Ramos (cell line): ENCODE measurements around the gene KCND3.

Source experiments
- in situ Hi-C: fragments of 300-500 bp; cut with MboI; formaldehyde crosslinking; loops from one replicate; pipeline ENCODE4 v1.14.3; 2022; ENCODE audit warnings: low sequenced_read_pairs; ENCODE audit not compliant: unreplicated experiment

KCND3 gene

DNA sequence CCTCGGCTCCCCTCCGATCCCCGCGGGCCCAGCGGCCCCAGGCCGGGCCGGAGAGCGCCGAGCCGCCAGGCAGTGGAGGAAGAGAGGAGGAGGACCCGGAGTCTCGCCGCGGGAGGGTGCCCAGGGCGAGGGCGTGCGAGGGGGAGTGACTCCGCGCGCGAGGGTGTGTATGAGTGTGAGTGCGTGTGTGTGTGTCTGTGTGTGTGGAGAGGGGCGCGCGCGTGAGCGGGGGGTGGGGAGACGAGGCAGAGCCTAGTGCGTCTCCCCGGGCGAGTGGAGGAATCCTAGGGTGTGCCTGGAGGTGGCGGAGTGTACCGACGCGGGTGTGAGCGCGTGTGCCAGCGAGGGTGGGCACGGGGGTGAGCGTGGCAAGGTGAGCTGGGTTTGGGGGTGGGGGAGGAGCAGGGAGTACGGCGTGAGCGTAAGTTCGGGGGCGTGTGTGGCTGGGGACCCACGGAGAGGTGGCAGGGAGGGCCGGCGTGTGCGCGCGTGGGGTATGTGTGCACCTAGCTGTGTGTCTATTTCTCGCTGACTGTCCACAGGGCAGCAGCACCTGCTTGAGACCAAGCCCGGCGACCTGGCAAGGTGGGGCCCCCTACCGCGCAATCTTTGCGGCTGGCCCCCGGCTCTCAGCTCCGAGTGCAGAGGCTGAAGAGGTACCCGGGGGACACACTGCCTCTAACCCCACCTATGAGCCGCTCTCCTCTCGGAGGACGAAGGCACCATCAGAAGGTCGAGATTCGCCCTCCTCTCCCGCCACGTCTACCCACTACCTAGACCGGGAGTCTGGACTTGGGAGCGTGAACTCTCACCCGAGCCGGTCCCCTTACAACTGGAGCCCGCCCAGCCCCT lies 784 bp upstream of the KCND3 start:
- in situ Hi-C loops = no loop called here

DNA sequence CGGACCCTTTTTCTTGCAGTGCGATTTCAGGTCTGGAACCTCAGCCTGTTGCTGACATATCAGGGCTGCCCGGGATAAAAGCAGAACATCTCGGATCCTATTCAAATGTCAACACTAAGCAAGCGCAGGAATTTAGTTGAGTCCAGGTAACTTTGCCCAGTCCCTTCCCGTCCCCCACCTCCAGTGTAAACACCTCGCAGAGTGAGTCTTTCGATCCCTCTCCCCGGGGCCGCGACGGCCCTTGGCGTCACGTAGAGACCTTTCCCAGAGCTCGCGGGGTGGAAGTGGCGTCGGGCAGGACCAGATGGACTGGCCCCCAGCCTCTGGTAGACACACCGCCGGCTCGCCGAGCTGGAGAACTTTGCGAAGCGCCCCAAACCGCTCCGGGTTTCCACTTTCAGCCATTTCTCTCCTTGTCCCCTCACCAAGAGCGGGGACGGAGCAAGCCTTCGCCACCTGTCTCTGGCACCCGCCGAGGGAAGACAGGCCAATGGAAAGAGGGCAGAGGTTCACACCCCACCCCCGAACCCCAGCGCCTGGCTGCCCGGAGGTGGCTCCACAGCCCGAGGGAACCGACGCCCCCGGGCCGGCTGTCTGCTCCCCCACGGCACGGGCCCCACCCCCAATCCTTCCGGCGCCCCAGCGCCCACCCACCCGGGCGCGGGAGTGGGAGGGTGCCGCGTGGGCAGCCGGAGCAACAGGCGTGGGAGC lies 570 bp downstream of the KCND3 start:
- in situ Hi-C loops = no loop called here

GRCh38 chr1:111988377-111988742 lies 1.1 kb downstream of the KCND3 start:
- in situ Hi-C loops = no loop called here

DNA sequence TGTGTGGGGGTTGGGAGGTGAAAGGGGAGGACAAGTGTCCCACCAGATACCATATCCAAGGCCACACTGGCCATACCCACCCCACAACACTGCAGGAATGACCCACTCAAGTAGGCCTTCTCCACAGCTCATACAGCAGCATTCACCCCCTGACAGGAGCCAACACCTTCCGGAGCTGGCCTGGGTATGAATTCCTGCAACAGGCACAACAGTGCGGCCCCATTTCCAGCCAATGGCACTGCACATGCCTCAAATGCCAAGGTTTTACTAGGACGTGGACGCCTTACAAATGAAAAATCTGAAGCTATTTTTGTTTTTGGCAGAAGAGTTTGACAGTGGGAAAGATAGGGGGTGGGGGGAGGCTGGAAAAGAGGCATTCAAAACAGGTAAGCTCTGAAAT lies 2.0 kb downstream of the KCND3 start:
- in situ Hi-C loops = no loop called here

DNA sequence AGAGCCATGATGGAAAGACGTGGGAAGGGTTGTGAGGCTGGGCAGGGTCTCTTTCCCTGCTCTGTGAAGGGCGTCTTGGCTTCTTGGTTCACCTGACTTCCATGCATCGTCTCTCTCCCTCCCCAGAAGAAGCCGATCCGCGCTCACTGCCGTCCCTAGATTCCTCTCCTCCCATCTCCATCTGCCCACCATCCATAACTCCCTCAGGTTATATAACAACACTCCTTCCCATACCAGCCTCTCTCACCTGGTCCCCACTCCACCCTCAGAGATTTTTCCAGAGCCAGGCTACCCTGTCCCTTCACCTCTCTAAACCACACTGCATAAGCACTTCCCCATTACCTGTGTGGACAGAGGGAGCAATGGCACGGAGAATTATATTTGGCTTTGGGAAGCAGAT lies 6.0 kb downstream of the KCND3 start:
- in situ Hi-C loops = no loop called here

GRCh38 chr1:111982428-111982827 lies 7.0 kb downstream of the KCND3 start:
- in situ Hi-C loops = no loop called here

DNA sequence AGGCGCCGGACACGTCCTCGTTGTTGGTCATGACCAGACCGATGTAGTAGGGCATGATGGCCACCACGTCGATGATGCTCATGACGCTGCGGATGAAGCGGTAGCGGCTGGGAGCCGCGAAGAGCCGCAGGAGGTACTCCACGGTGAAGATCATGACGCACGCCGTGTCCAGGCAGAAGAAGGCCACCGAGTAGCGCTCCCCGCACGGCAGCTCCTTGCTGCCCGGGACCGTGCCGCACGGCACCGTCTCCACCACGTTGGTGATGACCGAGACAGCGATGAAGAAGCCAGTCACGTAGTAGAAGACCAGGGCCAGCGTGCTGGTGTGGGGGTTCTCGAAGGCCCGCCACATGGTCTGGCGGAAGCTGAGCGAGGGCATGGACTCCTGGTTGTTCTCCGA lies 7.6 kb downstream of the KCND3 start:
- in situ Hi-C loops = no loop called here

GRCh38 chr1:111981090-111981489 lies 8.4 kb downstream of the KCND3 start:
- in situ Hi-C loops = no loop called here

GRCh38 chr1:111980686-111981085 lies 8.8 kb downstream of the KCND3 start:
- in situ Hi-C loops = no loop called here

DNA sequence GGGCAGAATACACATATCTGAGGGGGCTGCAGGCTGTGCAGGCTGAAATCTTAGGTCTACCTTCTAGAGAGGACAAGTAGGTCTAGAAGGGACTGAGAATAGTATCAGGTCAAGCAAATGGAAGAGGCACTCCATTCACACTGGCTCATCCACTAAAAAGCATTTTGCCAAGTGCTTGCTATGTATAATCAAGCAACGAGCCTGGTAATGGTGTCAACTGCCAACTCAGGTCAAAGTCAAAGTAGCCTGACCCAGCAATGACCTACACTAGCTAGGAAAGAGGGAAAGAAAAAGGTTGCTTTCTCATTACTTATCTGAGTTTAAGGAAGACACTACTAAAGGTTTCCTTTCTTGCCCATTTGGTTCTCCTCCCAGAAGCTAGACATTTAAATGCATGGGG lies 10.8 kb downstream of the KCND3 start:
- in situ Hi-C loops = no loop called here

- in situ Hi-C loops = no loop called here
Measured at GRCh38 chr1:111977378-111977777, 12.1 kb downstream of the KCND3 start.

DNA sequence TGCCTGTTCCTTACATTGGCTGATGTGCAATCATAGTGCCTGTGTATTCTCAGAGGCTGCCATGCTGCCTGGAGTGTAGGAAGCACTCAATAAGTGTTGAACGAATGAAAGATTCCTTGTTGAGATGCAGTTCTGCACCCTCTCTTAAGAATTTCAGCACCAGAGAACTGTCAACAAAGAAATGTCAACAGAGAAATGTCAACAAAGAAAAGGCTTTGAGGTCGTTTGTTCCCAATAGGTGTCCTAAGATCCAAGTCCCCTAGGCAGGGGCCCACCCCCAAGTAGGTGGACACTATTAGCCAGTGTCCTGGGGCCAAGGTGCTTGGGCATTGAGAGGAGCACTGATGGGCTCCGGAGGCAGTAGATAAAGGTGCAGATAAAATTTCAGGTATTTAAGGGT lies 12.6 kb downstream of the KCND3 start:
- in situ Hi-C loops = no loop called here

DNA sequence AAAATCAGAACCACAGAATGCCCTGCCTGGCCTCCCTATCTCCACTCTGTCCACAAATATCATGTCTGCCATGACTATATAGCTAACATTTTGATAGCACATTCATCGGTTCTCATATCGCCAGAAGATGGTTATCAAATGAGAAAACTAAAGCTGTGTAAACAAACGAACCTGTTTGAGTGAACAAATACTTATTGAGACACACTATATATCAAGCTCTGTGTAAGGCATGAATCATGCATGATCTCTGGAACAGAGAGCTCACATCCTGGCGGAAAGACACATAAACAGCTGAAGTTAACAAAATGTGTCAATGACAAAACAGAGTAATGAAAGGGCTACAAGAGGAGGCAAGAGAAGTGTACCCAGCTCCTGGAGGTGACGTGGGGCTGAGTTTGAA lies 13.1 kb downstream of the KCND3 start:
- in situ Hi-C loops = no loop called here

DNA sequence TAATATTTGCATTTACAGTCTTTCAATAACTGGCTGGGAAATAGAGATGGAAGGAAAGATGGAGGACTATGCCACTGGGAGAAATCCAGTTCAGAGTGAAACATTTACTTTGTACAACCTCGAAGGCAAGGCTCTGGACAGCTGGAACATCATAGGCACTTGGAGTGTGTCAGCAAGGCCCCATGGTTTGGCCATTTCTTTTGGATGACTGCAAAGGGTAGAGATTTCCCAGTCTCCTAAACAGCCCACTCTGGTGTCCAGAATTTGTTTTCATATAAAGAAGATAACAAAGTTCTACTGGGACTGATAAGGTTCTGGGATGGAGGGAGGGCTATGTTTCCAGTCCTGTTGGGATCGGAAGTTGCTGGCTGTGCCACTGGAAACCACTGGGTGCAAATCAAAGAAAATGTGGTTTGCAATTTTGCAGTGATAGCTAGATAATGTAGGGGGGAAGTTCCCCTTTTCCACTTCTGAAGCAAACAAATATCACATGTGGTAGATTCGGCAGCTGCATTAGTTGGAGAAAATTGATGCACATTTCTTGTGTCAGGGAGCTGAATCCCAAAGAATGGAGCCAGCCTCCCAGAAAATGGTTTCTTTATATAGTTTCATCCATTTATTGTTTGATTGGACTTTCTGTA lies 16.2 kb downstream of the KCND3 start:
- in situ Hi-C loops = no loop called here

DNA sequence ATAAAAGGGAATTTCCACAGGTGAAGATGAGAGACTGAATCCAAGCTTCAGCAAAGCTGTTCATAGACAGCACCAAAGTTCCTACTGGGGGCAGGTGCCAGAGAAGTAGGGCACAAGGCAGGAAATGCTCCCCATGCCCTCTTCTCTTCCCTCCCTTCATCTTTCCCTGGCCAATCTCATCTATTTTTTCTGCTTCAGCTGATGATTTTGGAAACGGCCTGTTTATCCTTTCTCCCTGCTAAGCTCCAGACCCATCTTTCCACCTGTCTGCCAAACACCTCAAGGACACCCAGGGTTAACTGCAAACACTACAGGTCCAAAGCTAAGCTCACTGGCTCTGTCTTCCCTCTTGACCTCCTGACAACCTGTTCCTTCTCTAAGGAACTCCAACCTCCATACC lies 18.1 kb downstream of the KCND3 start:
- in situ Hi-C loops = no loop called here

- in situ Hi-C loops = no loop called here
Measured at GRCh38 chr1:111968511-111968910, 21.0 kb downstream of the KCND3 start.

DNA sequence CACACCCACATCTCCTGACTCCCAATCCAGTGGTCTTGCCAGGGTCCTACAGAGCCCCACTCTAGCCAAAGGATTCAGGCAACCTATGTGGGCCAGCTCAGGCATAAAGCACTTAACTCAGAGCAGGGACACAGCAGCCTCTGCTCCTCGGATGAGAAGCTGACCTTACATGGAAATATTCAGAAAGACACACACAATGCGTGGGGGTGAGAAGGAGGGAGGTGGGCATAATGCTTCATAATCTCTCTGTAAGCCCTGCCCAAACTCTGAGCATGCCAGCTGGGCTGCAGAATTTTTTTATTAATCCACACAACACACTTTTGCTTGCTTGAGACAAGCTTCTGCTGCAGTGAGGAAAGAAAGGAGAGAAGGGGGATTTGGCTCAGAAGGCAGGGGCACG lies 21.6 kb downstream of the KCND3 start:
- in situ Hi-C loops = no loop called here

DNA sequence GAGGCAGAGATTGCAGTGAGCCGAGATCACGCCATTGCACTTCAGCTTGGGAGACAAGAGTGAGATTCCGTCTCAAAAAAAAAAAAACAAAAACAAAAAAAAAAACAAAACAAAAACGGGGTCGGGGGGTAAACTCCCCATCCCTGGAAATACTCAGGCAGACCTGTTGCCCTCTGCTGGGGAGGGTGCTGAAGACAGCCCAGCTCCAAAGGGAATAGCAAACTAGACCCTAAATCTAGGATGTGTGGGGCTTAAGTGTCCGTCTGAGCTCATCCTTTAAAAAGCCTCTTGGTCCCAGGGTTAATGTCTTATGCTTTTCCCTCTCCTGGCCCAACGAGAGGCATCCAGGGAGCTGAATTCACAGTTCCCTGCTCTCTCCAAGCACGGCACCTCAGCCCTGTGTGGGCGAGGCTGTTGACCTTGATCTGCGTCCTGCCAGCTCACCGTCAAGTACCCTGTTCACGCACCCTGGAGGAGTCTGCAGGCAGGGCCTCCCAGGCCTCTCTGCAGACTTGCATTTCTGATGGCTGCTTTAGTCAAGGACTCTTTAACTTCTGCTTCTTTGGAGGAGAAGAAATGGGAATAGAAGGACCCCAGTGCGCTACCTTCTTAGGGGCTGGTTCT lies 22.3 kb downstream of the KCND3 start:
- in situ Hi-C loops = no loop called here

- in situ Hi-C loops = no loop called here
Measured at GRCh38 chr1:111965781-111966443, 23.6 kb downstream of the KCND3 start.

- in situ Hi-C loops = no loop called here
Measured at GRCh38 chr1:111963985-111964738, 25.3 kb downstream of the KCND3 start.
